HL-60/S4 treated with retinoic acid at 250 ng/mL for 4 days and 3 days (cell line): ENCODE results near the gene ZNF101.

Source experiments
- in situ Hi-C: fragments of 300-500 bp; cut with MboI; formaldehyde crosslinking; loops from 2 replicates; pipeline ENCODE4 v1.7.0; 2022; ENCODE audit warnings: low sequenced_read_pairs

ZNF101 gene

GRCh38 chr19:19637523-19638251 is 31.0 kb upstream of the ZNF101 start:
- in situ Hi-C loops = loop anchor here (25.0 kb wide), 1 partner anchor 250 kb away; no protein-coding TSS in a partner anchor

GRCh38 chr19:19642506-19643157 is 26.0 kb upstream of the ZNF101 start:
- in situ Hi-C loops = loop anchor here (10.0 to 25.0 kb wide), 2 partner anchors 98 to 255 kb away; no protein-coding TSS in a partner anchor

- in situ Hi-C loops = loop anchor here (10.0 to 25.0 kb wide), 2 partner anchors 99 to 256 kb away; no protein-coding TSS in a partner anchor
These were observed 25.2 kb upstream of the ZNF101 start, which contains the start of gene GMIP for GRCh38 chr19:19643158-19644053. Gene GMIP, minus strand, starts transcription at chr19:19643657. Its CDS starts 128 bp downstream, at chr19:19643529.

- in situ Hi-C loops = loop anchor here (10.0 to 25.0 kb wide), 2 partner anchors 99 to 257 kb away; no protein-coding TSS in a partner anchor
These were observed 24.6 kb upstream of the ZNF101 start for GRCh38 chr19:19644054-19644388.

- in situ Hi-C loops = loop anchor here (10.0 to 25.0 kb wide), 2 partner anchors 101 to 258 kb away; no protein-coding TSS in a partner anchor
These were observed 23.3 kb upstream of the ZNF101 start for GRCh38 chr19:19645233-19645870.

DNA sequence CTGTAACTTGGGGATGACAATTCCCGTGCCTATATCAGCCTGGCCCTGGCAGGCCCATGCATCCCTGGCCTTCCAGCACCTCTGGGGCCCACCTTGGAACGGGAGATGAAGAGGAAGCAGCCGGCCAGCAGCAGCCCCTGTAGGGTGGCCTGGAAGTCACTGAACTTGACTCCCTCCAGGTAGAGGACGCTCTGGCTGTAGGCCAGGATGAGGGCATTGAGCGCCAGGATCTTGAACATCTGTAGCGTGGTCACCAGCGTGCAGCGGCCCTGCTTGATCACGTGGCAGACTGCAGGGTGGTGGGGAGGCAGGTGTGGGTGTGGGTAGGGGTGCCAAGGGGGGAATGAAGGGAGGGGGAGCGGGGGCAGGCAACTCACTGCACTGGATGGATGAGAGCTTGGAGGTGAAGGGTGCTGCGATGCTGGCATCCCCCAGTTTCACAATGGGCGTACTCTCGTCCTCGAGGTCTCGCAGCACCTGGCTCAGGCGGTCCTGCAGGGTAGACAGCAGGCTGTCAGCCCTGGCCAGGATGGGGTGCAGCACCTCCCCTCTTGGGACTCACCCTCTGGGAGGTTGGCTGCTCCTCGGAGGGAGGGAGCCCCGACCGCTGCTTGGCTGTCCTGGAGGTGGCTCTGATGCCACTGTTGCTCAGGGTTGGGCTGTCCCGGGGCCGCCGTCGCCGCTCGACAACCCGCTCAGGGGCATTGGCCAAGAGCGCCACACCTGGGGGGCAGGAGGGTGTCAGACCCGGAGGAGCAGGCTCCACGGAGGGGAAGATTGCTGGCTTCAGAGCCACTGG is 21.4 kb upstream of the ZNF101 start:
- in situ Hi-C loops = loop anchor here (10.0 to 25.0 kb wide), 2 partner anchors 102 to 260 kb away; no protein-coding TSS in a partner anchor

DNA sequence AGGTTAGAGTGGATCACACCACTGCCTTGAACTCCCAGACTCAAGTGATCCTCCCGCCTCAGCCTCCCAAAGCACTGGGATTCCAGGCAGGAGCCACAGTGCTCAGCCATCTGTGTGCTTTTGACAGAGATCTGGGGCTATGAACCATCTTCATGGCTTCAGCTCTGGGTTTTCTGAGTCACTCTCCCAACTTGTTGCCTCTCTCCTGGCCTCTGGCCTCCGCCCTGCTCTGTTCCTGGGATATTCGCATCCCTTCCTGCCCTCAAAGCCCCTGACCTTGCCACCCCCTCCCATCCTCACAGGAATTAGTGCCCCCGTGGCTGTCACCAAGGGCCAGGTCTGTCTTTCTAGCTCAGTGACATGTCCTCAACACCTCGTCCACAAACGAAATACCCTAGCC is 19.5 kb upstream of the ZNF101 start:
- in situ Hi-C loops = loop anchor here (10.0 to 25.0 kb wide), 2 partner anchors 104 to 262 kb away; no protein-coding TSS in a partner anchor

- in situ Hi-C loops = loop anchor here (10.0 to 25.0 kb wide), 2 partner anchors 105 to 262 kb away; no protein-coding TSS in a partner anchor
These were observed 19.1 kb upstream of the ZNF101 start for GRCh38 chr19:19649580-19649995.

GRCh38 chr19:19650331-19650730 is 18.3 kb upstream of the ZNF101 start:
- in situ Hi-C loops = no loop called here

- in situ Hi-C loops = no loop called here
These were observed 17.6 kb upstream of the ZNF101 start for GRCh38 chr19:19651076-19651475.

GRCh38 chr19:19652482-19653295 is 15.9 kb upstream of the ZNF101 start:
- in situ Hi-C loops = no loop called here

DNA sequence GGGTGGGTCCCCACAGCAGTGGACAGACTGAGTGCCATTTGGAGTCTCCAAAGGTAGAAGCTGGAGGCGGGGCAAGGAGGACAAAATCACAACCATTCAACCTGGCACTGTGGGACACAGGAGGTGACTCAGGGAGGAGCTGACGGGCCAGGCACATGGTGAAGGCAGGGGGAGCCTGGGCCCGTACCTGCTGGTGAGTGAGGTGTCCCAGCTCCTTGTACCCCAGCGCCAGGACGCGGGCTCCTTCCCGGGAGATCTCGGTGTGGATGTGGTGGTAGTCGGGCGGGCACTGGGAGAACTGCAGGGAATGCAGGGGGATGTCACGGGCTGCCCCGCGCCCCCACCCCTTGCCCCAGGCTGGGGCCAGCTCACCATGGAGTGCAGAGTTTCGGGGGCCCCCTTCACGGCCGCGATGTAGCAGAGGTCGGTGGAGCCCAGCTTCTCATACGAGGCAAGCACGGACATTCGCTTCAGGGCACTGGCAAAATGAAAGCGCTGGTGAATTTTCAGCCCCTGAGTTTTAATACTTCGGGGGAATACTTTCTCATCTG is 15.0 kb upstream of the ZNF101 start:
- in situ Hi-C loops = no loop called here

- in situ Hi-C loops = no loop called here
These were observed 14.2 kb upstream of the ZNF101 start for GRCh38 chr19:19654441-19654840.

GRCh38 chr19:19655051-19655594 is 13.5 kb upstream of the ZNF101 start:
- in situ Hi-C loops = no loop called here

DNA sequence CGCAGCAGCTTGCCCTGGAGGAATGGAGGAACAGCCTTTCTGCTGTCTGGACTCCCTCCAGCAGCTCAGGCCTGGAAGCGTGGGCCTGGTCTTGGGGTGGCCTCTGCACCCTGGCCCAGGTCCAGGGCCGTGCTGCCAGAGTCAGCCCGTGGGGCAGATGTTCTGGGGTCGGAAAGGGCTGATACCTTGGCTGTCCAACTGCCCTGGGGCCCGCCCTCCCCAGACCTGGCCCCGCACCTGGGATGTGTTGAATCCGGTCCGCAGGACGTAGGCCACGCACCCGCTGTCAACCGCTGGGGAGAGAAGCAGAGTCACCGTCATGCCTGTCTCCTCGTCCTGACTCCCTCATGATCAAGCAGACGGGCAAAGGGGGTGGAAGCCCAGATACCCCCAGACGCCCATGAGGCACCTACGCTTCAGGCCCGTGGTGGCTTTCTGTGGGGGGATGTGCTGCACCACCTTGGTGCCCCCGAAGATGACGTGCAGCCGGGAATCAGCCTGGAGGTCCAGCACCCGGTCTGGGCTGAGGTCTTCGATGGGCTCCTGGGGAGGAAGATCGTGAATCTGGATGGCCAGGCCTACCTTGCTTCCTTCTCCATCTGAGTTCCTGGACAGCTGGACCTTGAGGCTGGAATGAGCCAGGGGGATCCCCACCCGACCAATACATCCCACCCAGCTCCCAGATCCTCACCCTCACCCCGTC is 12.8 kb upstream of the ZNF101 start:
- in situ Hi-C loops = no loop called here

DNA sequence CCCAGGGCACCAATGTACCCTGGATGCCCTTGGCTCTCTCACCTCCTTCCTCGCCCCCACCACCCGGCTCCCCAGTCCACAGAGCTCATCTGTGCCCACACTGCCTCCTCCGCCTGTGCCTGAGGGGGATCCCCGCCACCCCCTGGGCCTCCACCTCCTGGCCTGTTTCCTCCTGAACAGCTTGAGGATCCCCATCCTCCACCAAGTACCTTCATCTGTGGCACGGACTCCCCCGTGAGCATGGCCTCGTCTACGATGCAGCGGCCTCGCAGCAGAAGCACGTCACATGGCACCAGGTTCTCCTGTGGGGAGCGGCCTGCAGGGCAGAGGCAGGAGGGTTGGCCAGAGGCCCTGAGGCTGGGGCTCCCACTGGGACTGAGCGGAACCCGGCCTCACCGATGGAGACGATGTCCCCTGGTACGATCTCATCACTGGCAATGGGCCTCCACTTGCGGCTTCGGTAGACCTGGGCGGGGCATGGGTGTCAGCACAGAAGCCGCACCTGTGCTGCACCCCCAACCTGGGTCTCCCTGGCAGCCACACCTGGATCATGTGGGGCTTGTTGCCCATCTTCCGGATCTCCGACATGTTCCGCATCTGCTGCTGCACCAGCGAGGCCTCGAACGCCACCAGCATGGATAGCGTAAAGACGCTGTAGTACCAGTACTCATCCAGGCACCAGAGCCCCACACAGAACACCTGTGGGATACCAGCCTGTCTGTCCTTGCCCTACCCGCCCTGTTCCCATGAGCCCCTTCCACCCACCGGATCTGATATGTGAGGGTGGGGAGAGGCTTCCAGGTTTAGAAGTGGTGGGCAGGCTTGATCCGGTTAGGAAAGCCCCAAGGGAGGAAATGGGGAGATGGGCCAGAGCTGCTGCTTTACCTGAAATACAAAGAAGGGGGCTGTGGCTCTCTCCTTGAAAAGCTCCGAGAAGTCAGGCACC is 11.9 kb upstream of the ZNF101 start:
- in situ Hi-C loops = no loop called here
